ENCODE data around the gene SMPD3. TPM values are rescaled to one million over a fixed set of nuclear protein-coding genes. Genes with fewer than 3 reads are reported as not detected.

SMPD3 gene
- total and polyA plus RNA-seq, 2 of the 8 experiments (the other 6 are each of a cell fraction or from before 2014, with no cell fraction given), result 0.39 to 1.3 TPM

DNA sequence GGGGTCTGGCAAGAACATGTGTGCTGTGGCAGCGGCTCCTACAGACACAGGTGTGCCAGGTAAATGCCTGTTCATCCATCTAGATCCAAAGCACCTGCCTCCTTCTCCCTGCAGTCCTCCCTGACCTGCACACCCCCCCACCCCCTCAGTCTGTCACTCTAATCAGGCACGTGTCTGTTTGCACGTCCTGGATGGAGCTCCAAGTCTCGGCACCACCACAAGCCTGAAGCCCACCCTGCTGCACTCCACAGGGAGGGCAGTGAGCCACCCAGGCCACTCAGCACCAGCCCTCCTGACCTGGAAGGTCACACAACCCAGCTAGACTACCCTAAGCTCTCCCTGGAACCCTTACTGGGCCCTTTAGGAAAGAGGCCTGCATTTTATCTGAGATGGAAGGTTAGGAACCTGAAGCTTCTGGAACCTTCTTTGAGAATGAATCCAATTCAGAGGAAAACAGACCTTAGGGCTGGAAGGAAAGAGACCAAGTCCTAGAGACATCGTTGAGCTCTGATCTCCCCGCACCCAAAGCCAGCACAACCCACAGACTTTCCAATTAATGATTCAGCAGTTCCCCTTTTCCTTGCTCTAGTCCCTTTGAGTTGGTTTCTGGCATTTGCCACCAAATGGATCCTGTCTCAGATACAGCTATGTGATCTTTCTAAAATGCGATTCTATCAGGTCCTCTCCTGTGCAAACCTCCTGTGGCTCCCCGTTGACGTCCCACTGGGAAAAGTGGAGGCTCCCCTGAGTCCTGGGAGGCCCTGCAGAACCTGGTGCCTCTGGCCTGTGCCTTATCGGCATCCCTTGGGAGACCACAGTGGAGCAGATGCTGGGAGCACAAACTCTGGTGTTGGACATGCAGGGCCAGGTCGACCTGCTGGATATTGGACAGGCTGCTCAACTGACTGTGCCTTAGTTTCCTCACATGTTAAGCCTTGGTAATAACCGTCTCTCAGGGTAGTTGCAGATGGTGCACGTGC is 69.6 kb downstream of the SMPD3 start:
- Histone ChIP-seq H2AK5ac (ENCODE audit: low read depth, low read length) (no peak overlapping the region), H3K18ac (ENCODE audit: extremely low read depth, low read length) (no peak overlapping the region), H2BK12ac (ENCODE audit: low read depth, low read length) (no peak overlapping the region), H3K9ac (replicated peaks in 1 of 4; ENCODE audit: extremely low read depth in 1 of 4, low read depth in 3 of 4, low read length in 3 of 4) (no peak overlapping the region), H3K23me2 (ENCODE audit: low read depth, low read length) (no peaks in the 10 kb centered on the region), H3K4me1 (replicated peaks in 1 of 4; ENCODE audit: control insufficient read depth in 3 of 4, insufficient read depth in 4 of 4, low read length in 3 of 4) (peaks cover 0 to 10% (median 1%) of the 10 kb centered on the region in 4 experiments; a peak in 4 of 7 replicates), H2BK120ac (replicated peaks; ENCODE audit: low read depth, low read length) (no peak overlapping the region), H3K23ac (ENCODE audit: insufficient read length) (no peak overlapping the region), H4K91ac (replicated peaks; ENCODE audit: insufficient read length, low read length) (no peak overlapping the region), H2BK20ac (ENCODE audit: low read length) (no peak overlapping the region; the same call in 1 of the 2 replicates), H2BK15ac (ENCODE audit: low read length) (no peak overlapping the region), H3K4ac (replicated peaks; ENCODE audit: insufficient read length, low read depth, low read length) (no peak overlapping the region), H3K4me2 (ENCODE audit: insufficient read depth in 1 of 2, low read depth in 2 of 2, low read length in 2 of 2) (no peak overlapping the region), H4K8ac (ENCODE audit: extremely low read depth, insufficient read depth, low read length) (no peak overlapping the region), H2AFZ (ENCODE audit: low read length) (no peak overlapping the region), H3K56ac (replicated peaks; ENCODE audit: insufficient read length, low read depth, low read length) (no peak overlapping the region), H3K27me3 (replicated peaks in 1 of 4; ENCODE audit: control insufficient read depth in 3 of 4, extremely low read depth in 1 of 4, insufficient read depth in 3 of 4, low read length in 3 of 4) (peaks cover 0 to 2% (median 0%) of the 10 kb centered on the region in 4 experiments; a peak in 2 of 7 replicates), H3K79me2 (ENCODE audit: control insufficient read depth in 1 of 2, insufficient read depth in 2 of 2, low read length in 2 of 2) (no peaks in the 10 kb centered on the region), H3K27ac (ENCODE audit: low read depth, low read length) (no peak overlapping the region), H3K14ac (ENCODE audit: insufficient read length) (no peak overlapping the region), H2BK5ac (ENCODE audit: low read depth, low read length) (no peak overlapping the region), H3K36me3 (ENCODE audit: control insufficient read depth in 2 of 4, insufficient read depth in 4 of 4, low read length in 3 of 4) (no peaks in the 10 kb centered on the region), H3K79me1 (ENCODE audit: low read depth, low read length) (no peaks in the 10 kb centered on the region), H3K4me3 (ENCODE audit: extremely low read depth in 1 of 4, insufficient read depth in 2 of 4, low read depth in 3 of 4, low read length in 4 of 4) (no peak overlapping the region), H3K9me3 (ENCODE audit: insufficient read depth in 2 of 2, low read depth in 1 of 2, low read length in 1 of 2) (no peaks in the 10 kb centered on the region), H4K5ac (ENCODE audit: insufficient read length, low read depth, low read length) (no peak overlapping the region), H4K20me1 (replicated peaks in 1 of 2; ENCODE audit: control insufficient read depth in 1 of 2, insufficient read depth in 2 of 2, low read length in 2 of 2) (no peaks in the 10 kb centered on the region)
- FAIRE-seq (no peak), DNase-seq (ENCODE audit: low read depth in 1 of 2, low spot score in 2 of 2) (no peak)
- POLR2A ChIA-PET (ENCODE audit: partially characterized antibody), result interaction anchor here (1.2 to 1.4 kb wide), 6 partner anchors 8 to 68 kb away, joined by 3 to 6 read pairs (median 4); partner anchors contain the start of genes PRMT7 and SLC7A6OS
- WGBS, 2 experiments (ENCODE audit: extremely low coverage in 1 of 2, insufficient coverage in 1 of 2, insufficient read length in 1 of 2, insufficient replicate concordance in 2 of 2, low coverage in 1 of 2, low lambda C conversion rate in 2 of 2, missing lambda C conversion rate in 1 of 2), result 87% methylated on average over 13 of the region's 13 CpGs; no CpG with 5 or more reads in 1 of the 2 experiments
- CTCF ChIA-PET (ENCODE audit: partially characterized antibody), result interaction anchor here (0.6 to 8.8 kb wide), 15 partner anchors 9 to 845 kb away, joined by 3 to 84 read pairs (median 4); no protein-coding TSS in a partner anchor
- TF ChIP-seq TCF12 (IDR thresholded peaks at IDR 0.05; ENCODE audit: low read depth, low read length) (no peak), SIRT6 (IDR thresholded peaks at IDR 0.05; ENCODE audit: low read length) (no peak), SIX5 (IDR thresholded peaks at IDR 0.05; ENCODE audit: low read depth, low read length) (no peak), RFX5 (IDR thresholded peaks at IDR 0.05; ENCODE audit: borderline replicate concordance, low read depth, low read length) (no peak), TEAD4 (IDR thresholded peaks at IDR 0.05; ENCODE audit: low read depth, low read length) (no peak), SAP30 (IDR thresholded peaks at IDR 0.05; ENCODE audit: insufficient read depth, insufficient replicate concordance, low read length) (no peak), RBBP5 (IDR thresholded peaks at IDR 0.05; ENCODE audit: borderline replicate concordance, low read depth, low read length) (no peak), FOSL1 (IDR thresholded peaks at IDR 0.05; ENCODE audit: insufficient read depth, low read depth, low read length) (no peak)
